Measurements from ENCODE around the gene PTPRF.
"Not testable (repeated sequence)": the region's sequence is repeated elsewhere in the genome, so short reads cannot be mapped to it uniquely, and the experiment has no call there.

PTPRF gene

DNA sequence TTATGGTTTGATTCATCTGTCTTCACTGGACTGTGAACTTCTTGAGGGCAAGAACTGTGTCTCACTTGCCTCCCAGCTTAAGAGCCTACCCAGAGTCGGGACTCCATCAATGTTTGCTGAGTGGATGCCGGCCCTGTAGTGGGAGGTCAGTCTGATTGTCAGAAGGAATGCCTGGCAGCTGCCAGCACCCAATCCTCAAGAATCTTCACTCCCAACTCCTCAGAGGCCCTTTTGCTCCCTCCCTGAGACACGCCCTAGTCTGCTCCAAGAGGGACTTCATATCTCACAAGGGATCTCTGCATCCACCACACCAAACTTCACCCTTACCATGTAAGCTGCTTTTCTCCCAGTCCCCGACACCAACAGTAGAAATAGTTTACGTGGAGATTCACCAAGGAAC, 104.0 kb downstream of the PTPRF start:
- DNase-seq (ENCODE audit: low spot score) = no peak

DNA sequence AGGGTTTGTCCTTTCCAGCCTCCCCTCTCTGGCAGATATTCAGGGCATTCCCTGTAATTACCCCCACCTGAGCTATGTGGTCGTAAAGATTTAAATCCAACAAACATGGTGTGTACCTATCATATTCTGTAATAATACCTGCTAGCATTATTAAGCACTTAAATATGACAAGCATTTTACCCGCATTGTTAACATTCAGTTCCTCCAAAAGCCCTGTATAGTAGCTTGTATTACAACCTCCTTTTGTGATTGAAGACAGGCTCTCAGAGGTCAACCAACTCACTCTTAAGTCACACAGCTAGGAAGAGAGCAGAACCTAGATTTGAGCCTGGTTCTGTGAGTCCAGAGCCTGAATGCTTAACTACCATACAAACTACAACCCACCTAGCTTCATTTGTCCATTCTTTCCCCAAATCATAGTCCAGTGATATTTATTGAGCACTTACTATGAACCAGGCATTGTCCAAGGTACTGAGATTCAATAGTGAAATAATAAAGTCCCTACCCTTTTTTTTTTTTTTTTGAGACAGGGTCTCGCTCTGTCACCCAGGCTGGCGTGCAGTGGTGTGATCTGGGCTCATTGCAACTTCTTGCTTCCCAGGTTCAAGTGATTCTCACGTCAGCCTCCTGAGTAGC, 105.4 kb downstream of the PTPRF start:
- DNase-seq (ENCODE audit: low spot score) = no peak

DNA sequence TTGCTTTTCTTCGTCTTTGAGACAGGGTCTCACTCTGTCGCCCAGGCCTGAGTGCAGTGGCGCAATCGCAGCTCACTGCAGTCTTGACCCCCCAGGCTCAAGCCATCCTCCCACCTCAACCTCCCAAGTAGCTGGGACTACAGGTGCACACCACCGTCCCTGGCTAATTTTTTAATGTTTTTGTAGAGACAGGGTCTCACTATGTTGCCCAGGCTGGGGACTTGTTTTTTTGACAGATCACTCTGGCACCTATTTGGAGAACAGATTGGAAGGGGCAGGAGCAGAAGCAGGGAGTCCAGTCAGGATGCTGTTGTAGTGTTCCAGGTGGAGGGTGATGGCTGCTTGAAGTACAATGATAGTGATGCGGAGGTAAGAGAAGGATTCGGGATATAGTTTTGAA, 106.6 kb downstream of the PTPRF start:
- DNase-seq (ENCODE audit: low spot score) = no peak

DNA sequence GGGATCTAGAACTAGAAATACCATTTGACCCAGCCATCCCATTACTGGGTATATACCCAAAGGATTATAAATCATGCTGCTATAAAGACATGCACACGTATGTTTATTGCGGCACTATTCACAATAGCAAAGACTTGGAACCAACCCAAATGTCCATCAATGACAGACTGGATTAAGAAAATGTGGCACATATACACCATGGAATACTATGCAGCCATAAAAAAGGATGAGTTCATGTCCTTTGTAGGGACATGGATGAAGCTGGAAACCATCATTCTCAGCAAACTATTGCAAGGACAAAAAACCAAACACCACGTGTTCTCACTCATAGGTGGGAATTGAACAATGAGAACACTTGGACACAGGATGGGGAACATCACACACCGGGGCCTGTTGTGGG, 107.7 kb downstream of the PTPRF start:
- not testable (repeated sequence) for DNase-seq (ENCODE audit: low spot score)

DNA sequence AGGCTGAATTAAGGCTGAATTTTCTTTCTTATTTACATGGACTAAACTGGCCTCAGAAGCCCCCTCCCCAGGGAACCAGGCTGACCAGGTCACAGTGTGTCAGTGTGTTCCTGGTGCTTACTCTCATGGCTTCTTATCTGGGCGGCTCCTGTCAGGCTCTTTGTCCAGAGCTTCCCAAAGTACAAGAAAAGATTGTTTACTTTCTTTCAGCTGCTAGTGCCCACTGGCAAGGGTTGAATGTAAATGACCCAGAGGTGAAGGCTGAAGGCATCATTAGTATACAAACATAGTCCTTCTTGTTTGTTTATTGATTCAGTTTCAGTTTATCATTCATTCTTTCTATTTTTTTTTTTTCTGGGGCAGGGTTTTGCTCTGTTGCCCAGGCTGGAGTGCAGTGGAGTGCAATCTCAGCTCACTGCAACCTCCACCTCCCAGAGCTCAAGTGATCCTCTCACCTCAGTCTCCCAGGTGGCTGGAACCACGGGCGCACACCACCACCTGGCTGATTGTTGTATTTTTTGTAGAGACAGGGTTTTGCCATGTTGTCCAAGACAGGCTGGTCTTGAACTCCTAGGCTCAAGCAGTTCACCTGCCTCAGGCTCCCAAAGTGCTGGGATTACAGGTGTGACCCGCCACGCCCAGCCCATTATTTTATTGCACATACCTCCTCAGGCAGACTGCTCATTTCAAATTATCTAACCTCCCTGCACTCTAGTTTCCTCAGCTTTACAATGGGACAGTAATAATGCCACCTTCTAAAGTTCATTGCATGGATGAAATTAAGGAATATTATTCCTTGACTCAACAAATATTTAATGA, 109.5 kb downstream of the PTPRF start:
- no peak for DNase-seq (ENCODE audit: low spot score)

DNA sequence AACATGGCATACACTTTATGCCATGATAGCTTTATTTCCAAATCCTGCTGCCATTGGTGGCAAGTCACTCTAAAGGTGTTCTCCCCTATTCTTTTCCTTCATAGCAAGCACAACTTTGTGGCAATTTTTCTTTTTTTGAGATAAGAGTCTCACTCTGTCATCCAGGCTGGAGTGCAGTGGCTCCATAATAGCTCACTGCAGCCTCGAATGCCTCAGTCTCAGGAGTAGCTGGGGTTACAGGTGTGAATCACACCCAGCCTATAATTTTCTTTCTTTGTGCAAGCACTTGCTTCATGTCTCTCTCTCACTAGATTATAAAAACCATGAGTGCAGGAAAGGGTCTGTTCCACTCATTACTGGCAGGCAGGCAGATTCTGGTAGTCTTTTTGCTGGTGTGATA, 113.9 kb downstream of the PTPRF start:
- no peak for DNase-seq (ENCODE audit: low spot score)

DNA sequence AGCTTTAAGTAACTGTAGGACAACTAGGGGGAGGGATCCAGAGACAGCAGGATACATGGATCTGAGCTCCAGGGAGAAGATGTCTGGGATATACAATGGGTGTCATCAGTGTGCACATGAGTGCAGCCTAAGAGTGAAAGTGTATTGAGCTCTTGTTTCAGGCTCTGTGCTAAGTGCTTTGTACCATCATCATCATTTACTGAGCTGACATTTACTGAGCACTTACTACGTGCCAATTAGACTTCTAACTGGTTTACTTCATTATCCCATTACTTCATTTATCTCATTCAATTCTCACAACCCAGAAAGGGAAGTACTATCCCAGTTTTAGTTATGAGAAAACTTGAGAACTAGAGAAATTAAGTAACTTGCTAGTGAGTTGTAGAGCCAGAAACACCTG, 114.8 kb downstream of the PTPRF start:
- no peak for DNase-seq (ENCODE audit: low spot score)

DNA sequence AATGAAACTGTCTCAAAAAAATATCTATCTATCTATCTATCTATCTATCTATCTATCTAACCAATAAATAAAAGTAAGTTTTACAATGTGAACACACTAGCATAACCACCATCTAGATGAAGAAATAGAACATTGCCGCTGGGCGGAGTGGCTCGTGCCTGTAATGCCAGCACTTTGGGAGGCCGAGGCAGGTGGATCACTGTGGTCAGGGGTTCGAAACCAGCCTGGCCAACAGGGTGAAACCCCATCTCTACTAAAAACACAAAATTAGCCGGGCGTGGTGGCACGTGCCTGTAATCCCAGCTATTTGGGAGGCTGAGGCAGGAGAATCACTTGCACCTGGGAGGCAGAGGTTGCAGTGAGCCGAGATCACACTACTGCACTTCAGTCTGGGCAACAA, 116.6 kb downstream of the PTPRF start:
- DNase-seq (ENCODE audit: low spot score) = not testable (repeated sequence)

DNA sequence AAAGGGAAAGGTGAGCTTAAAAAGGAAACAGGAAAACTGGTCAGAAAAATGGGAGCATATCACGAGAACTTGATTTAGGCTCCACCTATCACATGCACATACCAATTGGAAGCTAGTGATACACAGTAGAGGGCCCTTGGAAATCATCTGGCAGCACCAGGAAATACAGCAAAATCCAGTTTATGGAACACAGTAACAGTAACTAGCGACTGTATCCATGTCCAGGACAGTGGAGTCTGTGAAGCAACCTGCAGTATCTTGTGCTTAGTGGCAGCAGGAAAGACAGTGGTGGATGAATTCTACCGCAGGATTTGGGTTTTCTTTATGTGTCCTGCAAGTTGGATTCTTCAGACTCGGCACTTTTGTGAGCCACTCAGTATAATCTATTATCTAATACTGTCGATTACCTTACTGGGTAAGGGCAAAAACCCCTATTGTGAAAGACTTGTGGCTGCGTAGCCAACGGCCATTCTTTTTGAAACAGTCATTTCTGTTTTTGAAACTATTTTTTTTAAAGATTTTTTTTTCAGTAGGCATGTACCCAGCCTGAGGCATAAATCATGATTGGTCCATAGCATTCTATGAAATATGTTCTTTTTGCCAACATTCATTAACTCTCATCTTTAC, 117.7 kb downstream of the PTPRF start:
- no peak for DNase-seq (ENCODE audit: low spot score)

DNA sequence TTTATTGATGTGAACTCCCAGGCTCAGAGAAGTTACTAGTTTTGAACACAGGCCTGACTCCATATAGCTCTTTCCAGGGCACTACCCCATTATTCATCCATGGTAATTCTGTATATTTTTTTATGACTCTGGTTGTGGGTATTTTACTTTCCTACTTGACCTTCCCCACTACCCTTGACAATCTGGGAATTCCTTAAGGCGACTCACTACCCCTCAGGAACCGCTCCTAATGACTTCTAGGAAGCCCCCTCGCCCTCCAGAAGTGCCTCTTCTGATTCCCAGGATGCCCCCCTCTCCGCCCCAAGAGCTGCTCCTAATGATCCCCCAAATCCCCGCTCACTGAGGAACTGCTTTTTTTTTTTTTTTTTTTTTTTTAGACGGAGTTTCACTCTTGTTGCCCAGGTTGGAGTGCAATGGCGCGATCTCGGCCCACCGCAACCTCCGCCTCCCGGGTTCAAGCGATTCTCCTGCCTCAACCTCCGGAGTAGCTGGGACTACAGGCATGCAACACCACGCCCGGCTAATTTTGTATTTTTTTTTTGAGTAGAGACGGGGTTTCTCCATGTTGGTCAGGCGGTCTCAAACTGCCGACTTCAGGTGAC, 118.3 kb downstream of the PTPRF start:
- no peak for DNase-seq (ENCODE audit: low spot score)

DNA sequence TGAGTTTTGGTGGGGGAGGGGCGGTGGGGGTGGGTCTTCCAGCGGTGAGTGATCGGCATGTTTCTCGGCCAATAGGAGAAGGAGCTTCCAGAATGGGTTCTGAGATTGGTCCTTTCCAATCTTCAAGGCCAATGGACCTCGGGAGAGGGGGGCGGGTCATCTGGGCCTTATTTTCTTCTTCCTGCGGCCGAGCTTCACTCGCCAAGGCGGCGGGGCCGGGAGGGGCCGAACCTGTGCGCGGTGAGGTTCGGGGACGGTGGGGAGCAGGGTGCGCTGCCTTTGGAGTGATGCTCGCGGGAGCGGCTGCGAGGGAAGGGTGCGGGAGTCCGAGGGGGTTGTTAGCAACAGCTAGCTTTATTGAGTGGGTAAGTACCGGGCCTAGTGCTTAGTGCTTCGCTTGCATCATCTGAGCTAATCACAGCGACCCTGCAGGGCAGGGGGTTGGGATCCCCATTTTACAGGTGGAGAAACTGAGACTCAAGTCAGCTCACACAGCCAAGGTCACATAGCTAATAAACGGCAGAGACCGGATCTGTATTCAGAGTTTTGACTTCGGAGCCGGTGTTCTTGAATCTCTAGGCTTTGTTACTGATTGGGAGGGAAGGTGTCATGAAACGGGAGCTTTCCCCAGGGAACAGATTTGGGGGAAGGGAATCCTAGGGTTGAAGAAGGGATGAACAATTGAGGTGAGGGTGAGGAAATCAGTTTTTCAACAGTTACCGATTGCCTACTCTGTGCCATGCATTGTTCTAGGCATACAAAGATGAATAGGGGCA, 119.8 kb downstream of the PTPRF start:
- peak; percentile 94 for DNase-seq (ENCODE audit: low spot score)

DNA sequence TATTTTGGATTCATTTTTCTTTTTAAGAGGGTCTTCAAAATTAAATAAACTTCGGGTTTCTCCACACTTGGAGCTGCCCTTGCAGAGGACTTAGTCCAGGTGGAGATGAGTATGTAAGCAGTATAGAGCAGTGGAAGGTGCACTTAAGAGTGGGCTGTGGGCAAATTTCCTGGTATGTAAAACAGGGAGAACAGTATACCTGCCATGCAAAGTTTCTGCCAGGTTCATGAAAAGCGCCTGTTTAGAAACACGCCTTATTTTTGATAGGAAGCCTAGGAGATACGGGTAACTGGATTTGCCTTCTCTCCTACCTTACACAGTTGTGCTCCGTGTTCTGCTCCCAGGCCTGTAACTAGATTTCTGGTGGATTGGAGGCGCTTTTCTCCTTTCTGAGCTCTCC, 120.5 kb downstream of the PTPRF start:
- DNase-seq (ENCODE audit: low spot score) = no peak

DNA sequence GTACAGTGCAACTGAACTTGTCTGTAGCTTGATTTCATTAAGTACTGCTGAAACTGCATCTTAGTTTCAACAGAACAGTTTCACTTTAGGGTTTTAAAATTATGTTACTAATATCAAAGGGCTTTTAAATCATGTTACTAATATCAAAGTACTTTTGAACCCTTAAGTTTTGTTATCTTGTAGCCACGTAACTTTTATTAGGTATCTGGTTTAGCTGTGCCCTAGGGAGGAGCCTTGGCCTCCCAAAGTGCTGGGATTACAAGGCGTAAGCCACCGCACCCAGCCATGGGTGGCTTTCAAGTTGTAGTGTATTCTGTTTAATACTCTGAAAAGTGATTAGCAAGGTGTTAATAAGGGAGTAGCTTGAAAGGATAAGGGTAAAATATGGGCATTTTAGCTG, 121.2 kb downstream of the PTPRF start:
- DNase-seq (ENCODE audit: low spot score) = no peak

DNA sequence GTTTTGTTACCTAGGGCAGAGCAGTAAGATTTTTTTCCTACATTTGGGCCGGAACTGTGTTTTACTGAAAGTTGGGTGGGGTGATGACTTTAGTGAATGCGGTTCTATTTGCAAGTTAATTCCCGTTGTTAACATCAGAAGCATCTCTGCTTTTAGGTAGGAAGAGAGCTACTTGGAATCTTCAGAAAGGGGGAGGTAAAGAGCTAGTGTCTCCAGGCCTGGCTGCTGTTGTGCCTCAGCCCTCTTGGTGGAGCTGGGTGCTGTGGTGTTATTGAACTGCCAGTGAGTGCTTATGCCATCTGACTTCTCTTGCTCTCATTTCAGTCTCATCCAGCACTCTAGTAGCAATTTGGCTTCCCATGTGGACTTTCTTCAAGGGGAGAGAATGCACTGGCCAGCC, 122.7 kb downstream of the PTPRF start:
- DNase-seq (ENCODE audit: low spot score) = peak; percentile 52

DNA sequence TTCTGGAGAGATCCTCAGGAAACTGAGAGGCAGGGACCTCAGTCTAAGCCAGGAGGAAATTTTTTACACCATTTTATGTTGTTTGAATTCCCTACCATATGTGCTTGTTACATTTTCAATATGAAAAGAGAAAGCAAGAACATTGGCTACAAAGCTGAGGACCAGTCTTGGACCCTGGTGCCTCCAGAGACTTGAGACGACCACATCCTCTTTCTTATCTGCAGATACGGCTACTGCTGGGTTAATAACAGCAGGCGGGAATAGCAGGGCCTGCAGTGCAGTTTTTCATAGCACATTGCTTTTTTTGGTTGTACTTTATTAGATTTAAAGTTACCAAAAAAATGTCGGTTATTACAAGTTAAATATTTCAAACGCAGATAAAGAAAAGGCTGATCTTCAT, 123.2 kb downstream of the PTPRF start:
- DNase-seq (ENCODE audit: low spot score) = no peak

DNA sequence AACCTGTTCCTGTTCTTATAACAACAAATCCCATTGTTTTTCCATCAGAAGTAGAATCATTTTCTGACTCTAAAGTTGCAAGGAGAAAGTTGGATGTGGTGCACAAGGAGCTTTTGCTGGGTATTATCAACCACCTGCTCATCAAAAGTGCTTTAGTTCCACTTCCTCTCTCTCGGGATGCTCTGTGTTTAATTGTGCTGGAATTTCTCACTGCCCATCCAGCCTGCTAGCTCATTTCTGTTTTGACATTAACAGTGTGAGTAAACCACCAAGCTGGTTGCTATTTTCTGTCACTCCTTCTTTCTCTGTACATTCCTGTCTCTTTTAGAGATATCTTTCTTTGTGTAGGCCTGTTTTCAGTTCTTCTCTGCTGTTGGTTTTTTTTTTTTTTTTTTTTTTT, 125.3 kb downstream of the PTPRF start:
- DNase-seq (ENCODE audit: low spot score) = no peak

DNA sequence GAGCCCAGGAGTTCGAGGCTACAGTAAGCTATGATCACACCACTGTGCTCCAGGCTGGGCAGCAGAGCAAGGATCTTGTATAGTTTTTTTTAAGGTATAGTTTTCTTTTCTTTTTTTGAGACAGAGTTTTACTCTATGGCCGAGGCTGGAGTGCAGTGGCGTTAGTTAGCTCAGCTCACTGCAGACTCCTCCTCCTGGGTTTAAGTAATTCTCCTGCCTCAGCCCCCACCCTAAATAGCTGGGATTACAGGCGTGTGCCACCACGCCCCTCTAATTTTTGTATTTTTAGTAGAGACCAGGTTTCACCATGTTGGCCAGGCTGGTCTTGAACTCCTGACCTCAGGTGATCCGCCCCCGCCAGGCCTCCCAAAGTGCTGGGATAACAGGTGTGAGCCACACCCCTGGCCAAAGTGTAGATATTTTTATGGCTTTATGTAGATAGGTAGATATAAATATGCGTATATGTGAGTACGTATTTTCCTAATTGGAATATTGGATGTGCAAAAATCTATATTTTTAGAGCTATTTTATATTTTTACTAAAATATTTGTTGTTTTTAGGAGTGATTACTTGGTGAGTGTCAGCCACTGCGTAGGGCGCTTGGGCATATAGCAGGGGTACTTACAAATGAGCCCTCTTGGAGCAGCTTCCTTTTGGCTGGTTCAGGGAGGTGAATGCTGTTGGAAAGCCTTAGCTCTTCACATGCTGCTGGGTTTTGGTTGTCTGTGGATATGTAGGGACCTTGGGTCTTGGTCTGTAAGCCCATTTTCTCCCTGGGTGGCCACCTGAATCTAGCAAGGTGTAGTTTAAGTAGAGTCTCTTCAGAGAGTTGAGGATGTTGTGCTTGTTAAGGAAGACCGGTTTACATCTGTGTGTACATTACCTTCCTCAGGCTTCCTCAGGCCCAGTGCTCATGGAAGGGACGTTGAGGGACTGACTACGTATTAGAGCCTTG, 128.8 kb downstream of the PTPRF start:
- no peak for DNase-seq (ENCODE audit: low spot score)

DNA sequence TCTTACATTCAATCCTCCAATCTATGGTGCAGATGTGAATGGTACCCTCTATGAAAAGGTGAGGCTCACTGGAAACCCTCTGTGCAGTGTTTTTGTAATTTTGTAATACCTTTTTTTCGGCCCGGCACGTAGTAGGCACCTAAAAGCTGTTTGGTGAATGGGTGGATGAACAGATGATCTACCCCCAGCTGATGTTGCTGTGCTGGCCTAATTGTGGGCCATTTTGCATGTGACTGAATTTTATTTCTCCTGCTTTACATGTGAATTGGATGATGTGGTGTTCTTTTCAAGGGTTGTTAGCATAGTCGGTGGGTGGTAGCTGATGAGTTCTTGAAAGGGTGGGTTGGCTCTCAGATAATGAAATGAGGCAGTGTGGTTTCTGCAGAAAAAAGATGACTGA, 129.7 kb downstream of the PTPRF start:
- DNase-seq (ENCODE audit: low spot score) = no peak

DNA sequence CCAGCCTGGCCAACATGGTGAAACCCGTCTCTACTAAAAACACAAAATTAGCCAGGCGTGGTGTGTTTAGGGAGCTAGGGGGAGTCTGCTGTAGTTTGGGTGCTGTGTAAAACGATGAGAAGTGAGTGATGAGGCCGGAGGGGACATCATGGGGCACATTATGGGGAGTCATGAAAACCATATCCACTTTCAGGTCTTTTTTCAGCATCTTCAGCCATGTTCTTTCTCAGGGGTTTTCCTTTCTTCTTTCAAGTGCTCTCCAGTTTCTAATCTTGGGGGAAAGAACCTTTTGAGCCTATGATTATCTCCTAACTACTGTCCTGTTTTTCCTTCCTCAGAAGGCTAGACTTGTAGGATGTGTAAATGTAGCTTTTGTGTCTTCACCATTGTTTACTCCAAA, 133.7 kb downstream of the PTPRF start:
- DNase-seq (ENCODE audit: low spot score) = no peak

DNA sequence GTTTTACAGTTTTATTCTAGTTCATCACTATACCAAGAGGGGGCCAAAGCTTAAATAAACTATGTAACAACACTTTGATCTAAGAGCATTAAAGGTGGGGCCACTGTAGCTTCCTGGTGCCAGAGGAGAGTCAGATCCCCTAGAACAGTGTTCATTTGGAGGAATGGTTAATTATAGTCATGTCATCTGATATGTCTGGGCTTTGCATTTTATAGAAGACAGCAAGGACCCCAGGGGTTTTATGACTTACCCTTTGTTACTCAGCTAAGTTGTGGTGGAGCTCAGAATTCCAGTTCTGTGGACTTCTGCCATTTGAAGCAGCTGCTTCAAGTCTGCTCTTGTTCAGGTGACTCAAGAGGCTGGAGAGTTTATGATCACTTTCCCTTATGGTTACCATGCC, 135.9 kb downstream of the PTPRF start:
- DNase-seq (ENCODE audit: low spot score) = no peak

DNA sequence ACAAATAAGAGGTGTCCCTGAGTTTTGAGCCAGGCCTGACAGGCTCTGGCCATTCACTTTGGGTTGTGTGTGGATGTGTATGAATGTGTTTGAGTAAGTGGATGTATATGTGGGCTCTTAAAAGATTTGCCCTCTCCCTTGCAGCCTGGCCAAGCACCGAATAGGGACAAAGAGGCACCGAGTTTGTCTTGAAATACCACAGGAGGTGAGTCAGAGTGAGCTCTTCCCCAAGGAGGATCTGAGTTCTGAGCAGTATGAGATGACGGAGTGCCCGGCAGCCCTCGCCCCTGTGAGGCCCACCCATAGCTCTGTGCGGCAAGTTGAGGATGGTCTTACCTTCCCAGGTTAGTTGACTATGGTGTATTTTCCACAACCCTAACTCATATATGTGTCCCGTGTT, 138.3 kb downstream of the PTPRF start:
- DNase-seq (ENCODE audit: low spot score) = no peak
